Measurements from ENCODE around the gene TSSC4.

The TSSC4 gene

DNA sequence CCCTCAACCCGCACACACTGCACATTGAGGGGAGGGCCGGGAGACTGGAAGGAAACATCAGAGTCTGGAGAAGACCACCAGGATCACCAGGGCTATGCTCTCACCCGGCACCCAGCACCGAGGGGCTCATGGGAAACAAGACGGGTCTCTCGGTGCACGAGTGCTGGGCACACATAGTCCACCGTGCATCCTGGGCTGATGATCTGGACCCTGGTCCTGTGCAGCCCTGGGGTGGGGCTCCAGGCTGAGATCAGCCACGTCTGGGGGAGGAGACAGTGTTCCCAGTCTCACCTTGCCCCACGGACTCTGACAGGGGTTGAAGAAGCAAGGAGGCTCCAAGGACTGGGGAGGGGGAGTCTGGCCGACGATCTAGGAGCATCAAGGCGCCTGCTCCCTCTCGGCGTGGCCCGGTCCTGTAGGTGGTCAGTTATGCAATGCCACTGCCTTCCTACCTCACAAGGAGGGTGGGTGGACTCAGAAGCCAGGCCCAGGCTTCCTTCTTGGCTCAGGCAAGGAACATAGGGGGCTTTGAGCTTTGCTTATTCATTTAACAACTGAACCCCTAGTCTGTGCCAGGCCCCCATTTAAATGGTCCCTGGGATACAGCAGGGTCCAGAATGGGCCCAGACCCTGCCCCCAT is 34.9 kb upstream of the TSSC4 start:
- H3K4me2 ChIP-seq (ENCODE audit: low read length), result no peak overlapping the region
- TF ChIP-seq, protein P1, sequence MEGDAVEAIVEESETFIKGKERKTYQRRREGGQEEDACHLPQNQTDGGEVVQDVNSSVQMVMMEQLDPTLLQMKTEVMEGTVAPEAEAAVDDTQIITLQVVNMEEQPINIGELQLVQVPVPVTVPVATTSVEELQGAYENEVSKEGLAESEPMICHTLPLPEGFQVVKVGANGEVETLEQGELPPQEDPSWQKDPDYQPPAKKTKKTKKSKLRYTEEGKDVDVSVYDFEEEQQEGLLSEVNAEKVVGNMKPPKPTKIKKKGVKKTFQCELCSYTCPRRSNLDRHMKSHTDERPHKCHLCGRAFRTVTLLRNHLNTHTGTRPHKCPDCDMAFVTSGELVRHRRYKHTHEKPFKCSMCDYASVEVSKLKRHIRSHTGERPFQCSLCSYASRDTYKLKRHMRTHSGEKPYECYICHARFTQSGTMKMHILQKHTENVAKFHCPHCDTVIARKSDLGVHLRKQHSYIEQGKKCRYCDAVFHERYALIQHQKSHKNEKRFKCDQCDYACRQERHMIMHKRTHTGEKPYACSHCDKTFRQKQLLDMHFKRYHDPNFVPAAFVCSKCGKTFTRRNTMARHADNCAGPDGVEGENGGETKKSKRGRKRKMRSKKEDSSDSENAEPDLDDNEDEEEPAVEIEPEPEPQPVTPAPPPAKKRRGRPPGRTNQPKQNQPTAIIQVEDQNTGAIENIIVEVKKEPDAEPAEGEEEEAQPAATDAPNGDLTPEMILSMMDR (IDR thresholded peaks at IDR 0.05), result no peak
- no peaks in the 10 kb centered on the region for H3K4me1 ChIP-seq
- no peak overlapping the region for H3K4me3 ChIP-seq (ENCODE audit: low read depth, low read length)
- no peaks in the 10 kb centered on the region for H3K9me3 ChIP-seq (ENCODE audit: control insufficient read depth, low read length)
- no peaks in the 10 kb centered on the region for H3K79me2 ChIP-seq
- H3K36me3 ChIP-seq (ENCODE audit: control insufficient read depth, insufficient read depth, low read length), result no peaks in the 10 kb centered on the region
- no peak overlapping the region for H3K9ac ChIP-seq
- no peaks in the 10 kb centered on the region for H3K27me3 ChIP-seq (ENCODE audit: control insufficient read depth, insufficient read depth, low read length)
- no peak overlapping the region for H3K27ac ChIP-seq
- H2AFZ ChIP-seq, result no peak overlapping the region

DNA sequence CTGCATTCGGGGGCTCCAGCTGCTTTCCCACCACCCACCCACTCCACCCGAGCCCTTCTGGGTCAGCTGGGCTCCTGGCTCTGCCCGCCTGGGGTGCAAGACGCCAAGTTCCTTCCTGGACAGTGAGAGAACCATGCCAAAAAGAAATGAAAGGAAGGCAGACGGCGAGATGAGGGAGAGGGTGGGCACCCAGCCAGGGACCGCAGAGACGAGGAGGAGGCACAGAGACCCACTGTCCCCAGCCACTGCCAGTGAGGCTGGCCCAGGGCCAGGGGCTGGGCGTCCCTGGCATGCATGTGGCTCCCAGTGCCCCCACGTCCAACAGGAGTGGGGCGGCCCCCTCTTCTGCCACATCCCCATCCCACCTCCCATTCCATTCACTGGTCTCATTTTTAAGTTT is 34.3 kb upstream of the TSSC4 start:
- no peak overlapping the region for H3K4me3 ChIP-seq (ENCODE audit: low read depth, low read length)
- no peaks in the 10 kb centered on the region for H3K79me2 ChIP-seq
- no peaks in the 10 kb centered on the region for H3K36me3 ChIP-seq (ENCODE audit: control insufficient read depth, insufficient read depth, low read length)
- no peaks in the 10 kb centered on the region for H3K4me1 ChIP-seq
- H3K9me3 ChIP-seq (ENCODE audit: control insufficient read depth, low read length), result no peaks in the 10 kb centered on the region
- TF ChIP-seq, protein P1 (IDR thresholded peaks at IDR 0.05), result no peak
- no peak overlapping the region for H2AFZ ChIP-seq
- no peak overlapping the region for H3K9ac ChIP-seq
- no peak overlapping the region for H3K4me2 ChIP-seq (ENCODE audit: low read length)
- H3K27me3 ChIP-seq (ENCODE audit: control insufficient read depth, insufficient read depth, low read length), result no peaks in the 10 kb centered on the region
- H3K27ac ChIP-seq, result no peak overlapping the region

DNA sequence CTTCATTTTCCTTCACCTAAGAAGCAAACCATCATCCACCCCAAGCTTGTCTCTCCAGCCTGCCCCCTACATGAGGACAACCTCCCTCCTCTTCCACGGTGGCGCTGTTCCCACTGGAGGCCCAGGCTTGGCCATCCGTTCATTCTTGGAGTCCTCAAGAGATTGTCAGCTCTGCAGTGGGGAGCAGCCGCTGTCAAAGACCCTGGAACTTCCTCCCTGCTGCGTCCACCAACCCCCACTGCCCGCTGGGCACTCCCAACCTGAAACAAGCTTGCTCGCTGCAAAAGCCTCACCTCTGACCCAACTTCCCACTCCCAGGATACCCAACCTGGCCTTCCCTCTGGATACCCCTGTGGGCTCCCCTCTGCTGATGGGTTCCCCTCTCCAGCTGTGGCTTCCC is 33.8 kb upstream of the TSSC4 start:
- no peaks in the 10 kb centered on the region for H3K4me1 ChIP-seq
- no peaks in the 10 kb centered on the region for H3K79me2 ChIP-seq
- no peak overlapping the region for H3K4me2 ChIP-seq (ENCODE audit: low read length)
- no peaks in the 10 kb centered on the region for H3K27me3 ChIP-seq (ENCODE audit: control insufficient read depth, insufficient read depth, low read length)
- H3K9ac ChIP-seq, result no peak overlapping the region
- TF ChIP-seq, protein P1 (IDR thresholded peaks at IDR 0.05), result no peak
- H2AFZ ChIP-seq, result no peak overlapping the region
- no peak overlapping the region for H3K27ac ChIP-seq
- H3K36me3 ChIP-seq (ENCODE audit: control insufficient read depth, insufficient read depth, low read length), result no peaks in the 10 kb centered on the region
- no peak overlapping the region for H3K4me3 ChIP-seq (ENCODE audit: low read depth, low read length)
- no peaks in the 10 kb centered on the region for H3K9me3 ChIP-seq (ENCODE audit: control insufficient read depth, low read length)

DNA sequence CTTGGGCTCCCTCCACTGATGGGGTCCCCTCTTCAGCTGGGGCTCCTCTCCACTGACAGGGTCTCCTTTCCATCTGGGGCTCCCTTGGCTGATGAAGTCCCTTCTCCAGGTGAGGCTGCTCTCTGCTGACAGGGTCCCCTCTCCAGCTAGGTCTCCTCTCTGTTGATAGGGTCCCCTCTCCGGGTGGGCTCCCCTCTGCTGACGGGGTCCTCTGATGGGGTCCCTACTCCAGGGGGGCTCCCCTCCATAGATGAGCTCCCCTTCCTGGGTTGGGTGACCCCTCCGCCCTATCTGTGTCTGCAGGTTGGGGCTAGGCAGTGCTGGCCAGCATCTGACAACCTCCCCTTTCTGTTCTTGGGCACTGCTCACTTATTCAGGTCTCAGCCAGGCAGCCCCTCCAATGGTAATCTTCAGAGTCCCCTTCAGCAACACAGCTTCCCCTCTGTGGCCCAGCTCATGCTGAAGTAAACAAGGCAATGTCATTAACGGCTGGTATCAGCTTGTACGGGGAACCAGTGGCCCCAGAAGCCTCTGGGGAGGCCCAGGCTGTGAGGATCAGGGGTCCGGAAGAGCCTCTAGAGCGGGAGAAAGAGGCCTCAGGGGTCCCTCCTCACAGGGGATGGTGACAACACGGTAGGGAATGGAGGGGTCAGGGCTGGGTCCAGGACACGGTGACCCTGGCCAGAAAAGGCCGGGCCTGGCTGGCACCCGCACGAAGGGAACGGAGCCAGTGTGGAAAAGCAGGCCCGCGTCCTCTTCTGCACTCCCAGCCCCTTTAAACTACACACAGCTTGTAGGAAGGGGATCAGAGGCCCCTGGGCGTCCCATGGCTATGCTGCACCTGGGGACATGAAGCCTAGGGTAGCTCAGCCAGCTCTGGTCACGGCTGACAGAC is 33.0 kb upstream of the TSSC4 start:
- no peak overlapping the region for H3K27ac ChIP-seq
- H3K79me2 ChIP-seq, result no peaks in the 10 kb centered on the region
- H3K9ac ChIP-seq, result no peak overlapping the region
- no peaks in the 10 kb centered on the region for H3K4me1 ChIP-seq
- no peak overlapping the region for H3K4me2 ChIP-seq (ENCODE audit: low read length)
- no peaks in the 10 kb centered on the region for H3K27me3 ChIP-seq (ENCODE audit: control insufficient read depth, insufficient read depth, low read length)
- TF ChIP-seq, protein P1 (IDR thresholded peaks at IDR 0.05), result no peak
- H3K36me3 ChIP-seq (ENCODE audit: control insufficient read depth, insufficient read depth, low read length), result no peaks in the 10 kb centered on the region
- H2AFZ ChIP-seq, result no peak overlapping the region
- H3K9me3 ChIP-seq (ENCODE audit: control insufficient read depth, low read length), result no peaks in the 10 kb centered on the region
- H3K4me3 ChIP-seq (ENCODE audit: low read depth, low read length), result no peak overlapping the region

Data from parathyroid adenoma (tissue), 2 donors.